GM12872 (cell line): ENCODE measurements around the gene RAD9A.

Experiments used
- TF ChIP-seq, protein P1 (sequence below): IDR thresholded peaks from 3 replicates; pipeline ENCODE4 v1.5.1; 2011; ENCODE audit warnings: low read depth, mild to moderate bottlenecking, low read length, moderate library complexity; ENCODE audit not compliant: insufficient read depth

Gene RAD9A

DNA sequence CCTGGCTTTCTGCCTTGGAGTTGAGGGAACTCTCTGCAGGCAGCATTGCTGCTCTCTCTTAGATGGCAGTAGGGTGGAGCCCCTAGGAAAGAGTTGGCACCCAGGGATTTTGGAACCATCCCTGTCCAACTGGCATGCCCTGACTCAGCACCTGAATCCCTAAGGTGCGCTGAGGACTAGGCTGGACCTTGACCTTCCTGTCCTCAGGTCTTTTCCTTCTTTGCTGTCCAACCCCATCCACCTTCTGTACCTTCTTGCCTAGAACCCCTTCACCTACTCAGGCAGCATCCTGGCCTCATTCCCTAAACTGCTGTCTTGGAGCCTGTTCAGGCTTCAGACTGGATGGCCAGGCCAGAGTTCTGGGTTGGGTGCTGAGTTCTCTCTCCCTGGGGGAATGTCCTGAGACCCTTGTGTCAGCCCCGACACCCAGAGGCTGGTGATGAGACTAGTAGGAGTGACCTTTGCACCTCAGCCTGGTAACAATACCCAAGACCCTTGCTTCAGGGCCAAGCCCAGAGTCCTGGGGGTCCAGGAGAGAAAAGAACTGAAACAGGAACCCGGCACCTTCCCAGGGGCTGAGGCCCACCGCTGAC lies 35.9 kb upstream of the RAD9A start:
- TF ChIP-seq, protein P1, sequence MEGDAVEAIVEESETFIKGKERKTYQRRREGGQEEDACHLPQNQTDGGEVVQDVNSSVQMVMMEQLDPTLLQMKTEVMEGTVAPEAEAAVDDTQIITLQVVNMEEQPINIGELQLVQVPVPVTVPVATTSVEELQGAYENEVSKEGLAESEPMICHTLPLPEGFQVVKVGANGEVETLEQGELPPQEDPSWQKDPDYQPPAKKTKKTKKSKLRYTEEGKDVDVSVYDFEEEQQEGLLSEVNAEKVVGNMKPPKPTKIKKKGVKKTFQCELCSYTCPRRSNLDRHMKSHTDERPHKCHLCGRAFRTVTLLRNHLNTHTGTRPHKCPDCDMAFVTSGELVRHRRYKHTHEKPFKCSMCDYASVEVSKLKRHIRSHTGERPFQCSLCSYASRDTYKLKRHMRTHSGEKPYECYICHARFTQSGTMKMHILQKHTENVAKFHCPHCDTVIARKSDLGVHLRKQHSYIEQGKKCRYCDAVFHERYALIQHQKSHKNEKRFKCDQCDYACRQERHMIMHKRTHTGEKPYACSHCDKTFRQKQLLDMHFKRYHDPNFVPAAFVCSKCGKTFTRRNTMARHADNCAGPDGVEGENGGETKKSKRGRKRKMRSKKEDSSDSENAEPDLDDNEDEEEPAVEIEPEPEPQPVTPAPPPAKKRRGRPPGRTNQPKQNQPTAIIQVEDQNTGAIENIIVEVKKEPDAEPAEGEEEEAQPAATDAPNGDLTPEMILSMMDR = no peak

DNA sequence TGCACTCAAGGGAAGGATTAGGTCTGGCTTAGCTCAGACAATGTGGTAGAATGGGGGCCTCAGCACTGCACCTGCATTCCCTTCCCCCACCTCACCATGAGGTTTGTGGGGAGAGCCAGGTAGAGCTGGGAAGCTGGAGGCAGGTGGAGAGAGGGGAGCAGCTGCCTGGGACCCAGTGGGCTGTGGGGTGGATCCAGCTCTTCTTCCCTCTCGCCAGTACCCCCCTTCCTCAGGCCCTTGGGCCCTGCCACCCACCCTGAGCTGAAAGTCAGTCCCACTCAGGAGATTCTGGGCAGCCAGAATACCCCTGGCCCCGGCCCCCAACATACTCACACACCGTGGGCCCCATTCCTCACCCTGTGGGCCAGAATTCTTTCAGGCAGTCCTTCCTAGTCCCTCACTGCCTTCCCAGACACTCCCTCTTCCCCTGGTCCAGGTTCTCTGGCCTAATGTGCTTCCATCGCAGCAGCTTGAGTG lies 35.4 kb upstream of the RAD9A start:
- TF ChIP-seq, protein P1 = no peak

DNA sequence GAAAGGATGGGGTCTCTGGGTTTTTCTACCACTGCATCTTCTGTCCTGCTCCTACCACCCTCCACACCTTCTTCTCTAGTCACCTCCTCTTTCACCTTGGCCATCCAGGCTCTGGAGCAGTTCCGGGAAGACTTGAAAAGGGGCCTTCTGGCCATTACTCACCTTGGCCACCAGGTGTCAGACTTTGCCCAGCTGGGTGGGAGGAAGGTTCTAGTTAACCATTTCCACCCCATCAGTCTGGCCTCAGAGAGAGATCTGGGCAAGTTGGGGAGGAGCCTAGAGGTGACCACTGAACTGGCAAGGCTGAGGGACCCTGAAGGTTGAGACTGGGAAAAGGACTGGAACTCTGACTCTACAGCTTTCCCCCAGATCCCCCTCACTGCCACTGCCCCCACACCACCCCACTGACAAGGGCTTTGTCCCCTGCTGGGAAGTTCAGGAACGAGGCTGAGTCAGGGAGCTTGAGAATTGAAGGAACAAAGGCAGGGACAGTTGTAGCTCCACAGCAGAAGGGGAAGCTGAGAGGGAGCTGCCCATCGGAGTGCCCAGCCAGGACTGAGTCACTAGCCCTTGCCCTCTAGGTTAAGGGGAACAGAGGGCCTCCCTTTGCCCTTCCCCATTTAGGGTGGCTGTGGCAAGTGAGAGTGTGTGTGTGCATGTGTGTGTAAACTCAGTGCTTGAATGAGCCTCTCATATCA lies 34.8 kb upstream of the RAD9A start:
- TF ChIP-seq, protein P1 = peak; percentile 94

DNA sequence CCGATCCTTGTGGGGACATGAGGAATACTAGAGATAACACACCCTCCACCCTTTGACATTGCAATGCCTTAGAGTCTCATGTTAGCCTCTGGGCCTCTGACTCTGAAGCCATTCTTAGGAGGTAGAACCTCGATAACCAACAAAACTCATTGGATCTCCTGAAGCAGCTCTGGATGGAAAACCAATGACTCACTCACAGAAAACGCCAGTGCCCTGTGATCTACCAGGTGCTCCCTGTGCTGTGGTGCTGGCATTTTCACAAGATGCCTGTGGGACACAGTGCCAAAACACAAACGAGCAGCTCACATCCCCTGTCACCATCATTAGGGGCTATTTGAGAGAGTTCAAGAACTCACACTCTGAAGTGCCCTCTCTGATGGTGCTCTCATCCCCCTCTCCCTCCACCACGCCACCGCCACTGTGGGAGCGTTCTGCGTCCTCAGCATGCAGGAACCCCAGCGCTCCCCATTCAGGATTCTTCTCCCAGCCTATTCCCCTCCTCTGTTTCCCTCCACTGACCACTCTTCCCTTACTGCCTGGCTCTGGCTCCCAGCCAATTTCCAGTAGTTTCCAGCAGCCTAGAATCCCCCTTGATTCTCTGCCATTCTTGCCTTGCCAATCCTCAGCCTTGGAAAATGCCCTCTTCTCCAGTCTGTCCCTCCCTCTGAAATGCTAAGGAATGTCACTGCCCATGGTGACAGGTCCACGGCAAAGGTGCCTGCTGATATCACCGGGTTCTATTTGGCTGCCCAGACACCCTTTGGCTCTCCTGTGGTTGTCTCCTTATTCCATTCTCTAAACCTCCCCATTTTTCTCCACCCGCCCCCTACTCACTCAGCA lies 33.7 kb upstream of the RAD9A start:
- TF ChIP-seq, protein P1 = no peak

DNA sequence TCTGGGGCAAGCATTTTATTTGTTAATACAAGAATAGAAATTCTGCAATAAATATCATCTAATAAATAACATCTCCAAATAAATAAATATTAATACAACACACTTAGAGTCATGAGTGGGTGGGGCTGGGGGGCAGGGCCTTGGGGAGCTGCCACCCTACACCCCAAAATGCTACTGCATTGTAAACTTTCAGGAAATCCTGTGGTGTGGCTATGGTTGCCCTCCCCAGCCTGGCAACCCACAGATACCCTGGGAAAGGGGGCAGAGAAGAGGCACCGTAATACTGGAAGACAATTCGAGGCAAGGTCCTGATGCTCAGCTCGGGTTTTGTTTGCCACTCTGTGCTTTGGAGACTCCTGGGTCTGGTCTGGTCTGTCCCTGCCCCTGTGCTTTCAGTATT lies 27.6 kb upstream of the RAD9A start:
- TF ChIP-seq, protein P1 = no peak

DNA sequence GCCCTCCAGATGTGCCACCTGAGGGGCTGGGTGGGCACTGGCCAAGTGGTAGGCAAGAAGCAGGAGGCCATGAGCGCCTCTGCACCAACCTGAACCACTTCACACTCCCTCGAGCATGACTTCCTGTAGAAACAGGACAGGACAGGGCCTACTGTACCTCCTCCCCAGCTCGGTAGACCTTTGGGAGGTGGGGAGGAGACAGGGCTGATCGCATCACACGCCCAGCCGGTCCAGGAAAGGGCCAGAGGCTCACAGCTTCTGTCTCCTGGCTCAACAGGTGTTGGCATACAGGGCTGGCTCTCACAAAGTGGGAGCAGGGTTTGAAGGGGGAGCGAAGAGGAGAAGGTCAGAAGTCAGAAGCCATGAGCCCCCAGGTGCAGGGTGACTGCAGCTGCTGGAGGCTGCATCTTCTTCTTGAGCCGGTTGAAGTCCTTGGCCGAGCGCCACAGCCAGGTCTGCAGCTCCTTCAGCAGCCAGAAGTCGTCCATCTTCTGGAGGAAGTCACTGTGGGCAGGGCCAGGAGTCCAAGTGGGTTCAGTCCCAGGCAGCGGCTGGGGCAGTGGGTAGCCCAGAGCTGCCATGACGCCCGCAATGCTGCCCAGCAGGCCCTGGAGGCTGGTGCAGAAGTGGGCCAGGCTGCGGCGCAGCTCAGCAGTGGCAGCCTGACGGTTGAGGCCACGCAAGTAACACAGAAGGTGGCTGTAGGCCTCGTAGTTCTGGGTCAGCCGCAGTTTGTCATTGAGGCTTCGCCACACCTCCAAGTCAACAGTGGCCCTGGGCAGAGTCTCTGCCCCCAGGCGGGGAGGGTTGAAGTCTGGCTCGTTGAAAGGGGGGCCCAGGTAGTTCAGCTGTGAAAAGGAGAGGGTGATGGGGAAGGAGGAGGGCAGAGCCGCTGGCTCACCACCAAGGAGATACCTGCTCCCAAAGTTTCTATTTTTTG lies 26.7 kb upstream of the RAD9A start:
- TF ChIP-seq, protein P1 = no peak
